Upper lobe of left lung (tissue), 6 donors: ENCODE results near the gene RNASE3. TPM values are rescaled to one million over a fixed set of nuclear protein-coding genes. Genes with fewer than 3 reads are reported as not detected.

ENCODE experiments used
- ATAC-seq, 2 donors: fragments of 200-7000 bp; cut with Tn5 transposase; one replicate each; pipeline ENCODE4 v1.9.1; 2022; ENCODE audit warnings: mild to moderate bottlenecking in 2 of 2, moderate library complexity in 2 of 2; ENCODE audit not compliant: low FRiP score in 2 of 2
- DNase-seq, 2 donors: peaks; one replicate each; pipeline ENCODE4 v3.0.0-alpha.2; 2019 to 2020
- H3K27ac ChIP-seq, 4 donors: fragments of 200-600 bp; sonication (generic); one replicate each; pipeline ENCODE4 v1.5.1; 2016 to 2019
- H3K27me3 ChIP-seq, 4 donors: fragments of 200-600 bp; sonication (generic); one replicate each; pipeline ENCODE4 v1.5.1; 2017 to 2019
- H3K36me3 ChIP-seq, 4 donors: fragments of 200-600 bp; sonication (generic); one replicate each; pipeline ENCODE4 v1.5.1; 2016 to 2019
- H3K4me1 ChIP-seq, 4 donors: fragments of 200-600 bp; sonication (generic); one replicate each; pipeline ENCODE4 v1.5.1; 2018 to 2019
- H3K4me3 ChIP-seq, 4 donors: fragments of 200-600 bp; sonication (generic); one replicate each; pipeline ENCODE4 v1.5.1; 2017 to 2019; ENCODE audit warnings: mild to moderate bottlenecking in 2 of 4, moderate library complexity in 1 of 4
- H3K9me3 ChIP-seq, 4 donors: fragments of 200-600 bp; sonication (generic); one replicate each; pipeline ENCODE4 v1.5.1; 2018 to 2019
- CTCF ChIP-seq, 6 experiments: fragments of 450-650 bp in 4 of 6; fragments of 200-600 bp in 2 of 6; sonication (generic) in 2 of 6; IDR thresholded peaks; one replicate each; pipeline ENCODE4 v1.5.1; 2016 to 2019; ENCODE audit warnings: antibody characterized with exemption in 6 of 6
- EP300 ChIP-seq, 4 donors: sonication (generic); formaldehyde crosslinking; IDR thresholded peaks; one replicate each; pipeline ENCODE4 v1.5.1; 2017; ENCODE audit warnings: antibody characterized with exemption in 4 of 4, control low read depth in 2 of 4
- POLR2A ChIP-seq, 4 donors: fragments of 450-650 bp; IDR thresholded peaks; one replicate each; pipeline ENCODE4 v1.5.1; 2016 to 2017; ENCODE audit warnings: antibody characterized with exemption in 4 of 4, mild to moderate bottlenecking in 2 of 4
- POLR2AphosphoS5 ChIP-seq, 2 donors: sonication (generic); formaldehyde crosslinking; IDR thresholded peaks; one replicate each; pipeline ENCODE4 v1.5.1; 2017; ENCODE audit warnings: antibody characterized with exemption in 2 of 2
- WGBS, 2 donors: methylation state at CpG; one replicate each; pipeline ENCODE4 v1.1.5; 2017 to 2018; 5-methylcytosine and 5-hydroxymethylcytosine counted together
- total RNA-seq, 6 donors: library from RNA; depleted of rRNA in 4 of 6; stranded (reverse); fragments of >200 nt in 4 of 6; gene quantifications; one replicate each; pipeline versions ENCODE4 v1.1.0 to v1.2.1, GENCODE V29; 2016 to 2021
- donor health status: DM: no; HTN: no; CAD: no; lungs with moderate emphysema.
- donor health status: DM: no; HTN: yes; CAD: no; lungs with severe emphysema.

Gene RNASE3
- total RNA-seq, 6 donors from 2014 or later: 0.43 to 0.76 (median 0.51) TPM; not detected in 3

- 12 to 20% methylated on average over 8 of the region's 8 CpGs for whole genome bisulfite sequencing, 2 donors
- Histone ChIP-seq H3K36me3 (no peaks in the 10 kb centered on the region), H3K9me3 (no peaks in the 10 kb centered on the region), H3K4me3 (no peak overlapping the region), H3K27ac (no peak overlapping the region), H3K4me1 (peaks cover 0 to 9% (median 6%) of the 10 kb centered on the region in 4 donors), H3K27me3 (no peaks in the 10 kb centered on the region)
- DNase-seq: peak in 1 of 2 donors; percentile 83
- ATAC-seq: peak; percentile 91 to 93
- no peak for TF ChIP-seq POLR2AphosphoS5 (IDR thresholded peaks at IDR 0.05)
- TF ChIP-seq CTCF (IDR thresholded peaks at IDR 0.05): peak; percentile 65 to 88 (median 86)
These were observed 35.4 kb upstream of the RNASE3 start for GRCh38 chr14:20855652-20856291.

- Histone ChIP-seq H3K4me3 (no peak overlapping the region), H3K9me3 (no peaks in the 10 kb centered on the region), H3K27me3 (no peaks in the 10 kb centered on the region), H3K27ac (no peak overlapping the region), H3K36me3 (no peaks in the 10 kb centered on the region), H3K4me1 (peaks cover 0 to 9% (median 6%) of the 10 kb centered on the region in 4 donors)
- no peak for TF ChIP-seq CTCF (IDR thresholded peaks at IDR 0.05)
- TF ChIP-seq POLR2A (IDR thresholded peaks at IDR 0.05): no peak
- TF ChIP-seq POLR2AphosphoS5 (IDR thresholded peaks at IDR 0.05): no peak
- no peak for TF ChIP-seq EP300 (IDR thresholded peaks at IDR 0.05)
- ATAC-seq: no peak
- no peak for DNase-seq
These were observed 34.0 kb upstream of the RNASE3 start for GRCh38 chr14:20857207-20857606.

GRCh38 chr14:20857630-20858261 is 33.4 kb upstream of the RNASE3 start:
- Histone ChIP-seq H3K4me3 (no peak overlapping the region), H3K9me3 (no peaks in the 10 kb centered on the region), H3K36me3 (no peaks in the 10 kb centered on the region), H3K4me1 (peaks cover 0 to 9% (median 6%) of the 10 kb centered on the region in 4 donors), H3K27me3 (no peaks in the 10 kb centered on the region), H3K27ac (no peak overlapping the region)
- WGBS, 2 donors: 31 to 34% methylated on average over 14 of the region's 14 CpGs
- DNase-seq: peak in 1 of 2 donors; percentile 69
- TF ChIP-seq POLR2AphosphoS5 (IDR thresholded peaks at IDR 0.05): no peak
- TF ChIP-seq CTCF (IDR thresholded peaks at IDR 0.05): peak; percentile 77 to 90 (median 82)
- peak in 1 of 2 donors; percentile 87 for ATAC-seq

GRCh38 chr14:20866194-20866593 is 25.0 kb upstream of the RNASE3 start:
- no peaks in the 10 kb centered on the region for H3K27me3 ChIP-seq
- DNase-seq (no peak), ATAC-seq (no peak)
- no peaks in the 10 kb centered on the region for H3K4me1 ChIP-seq
- H3K27ac ChIP-seq: no peak overlapping the region
- no peaks in the 10 kb centered on the region for H3K9me3 ChIP-seq
- H3K36me3 ChIP-seq: no peaks in the 10 kb centered on the region
- TF ChIP-seq EP300 (IDR thresholded peaks at IDR 0.05) (no peak), POLR2A (IDR thresholded peaks at IDR 0.05) (no peak), CTCF (IDR thresholded peaks at IDR 0.05) (no peak), POLR2AphosphoS5 (IDR thresholded peaks at IDR 0.05) (no peak)
- no peak overlapping the region for H3K4me3 ChIP-seq
- WGBS, 2 donors: 92 to 96% methylated on average over 3 of the region's 3 CpGs

- no peak for TF ChIP-seq POLR2AphosphoS5 (IDR thresholded peaks at IDR 0.05)
- TF ChIP-seq CTCF (IDR thresholded peaks at IDR 0.05): peak in 4 of 6 experiments; percentile 12 to 38 (median 19)
- H3K4me3 ChIP-seq: no peak overlapping the region
- H3K27ac ChIP-seq: no peak overlapping the region
- no peaks in the 10 kb centered on the region for H3K27me3 ChIP-seq
- no peak for ATAC-seq
- no peaks in the 10 kb centered on the region for H3K36me3 ChIP-seq
- no peaks in the 10 kb centered on the region for H3K9me3 ChIP-seq
- WGBS, 2 donors: 0 to 5% methylated on average over 2 of the region's 2 CpGs
- no peak for DNase-seq
- H3K4me1 ChIP-seq: no peaks in the 10 kb centered on the region
These were observed 24.2 kb upstream of the RNASE3 start for GRCh38 chr14:20866963-20867362.
